ENCODE measurements around the gene ZNF845. TPM values are rescaled to one million over a fixed set of nuclear protein-coding genes. Genes with fewer than 3 reads are reported as not detected.
"Not testable (repeated sequence)": the region's sequence is repeated elsewhere in the genome, so short reads cannot be mapped to it uniquely, and the experiment has no call there.

ZNF845 gene
- polyA plus RNA-seq = 1 to 10 TPM; 1.3 TPM

DNA sequence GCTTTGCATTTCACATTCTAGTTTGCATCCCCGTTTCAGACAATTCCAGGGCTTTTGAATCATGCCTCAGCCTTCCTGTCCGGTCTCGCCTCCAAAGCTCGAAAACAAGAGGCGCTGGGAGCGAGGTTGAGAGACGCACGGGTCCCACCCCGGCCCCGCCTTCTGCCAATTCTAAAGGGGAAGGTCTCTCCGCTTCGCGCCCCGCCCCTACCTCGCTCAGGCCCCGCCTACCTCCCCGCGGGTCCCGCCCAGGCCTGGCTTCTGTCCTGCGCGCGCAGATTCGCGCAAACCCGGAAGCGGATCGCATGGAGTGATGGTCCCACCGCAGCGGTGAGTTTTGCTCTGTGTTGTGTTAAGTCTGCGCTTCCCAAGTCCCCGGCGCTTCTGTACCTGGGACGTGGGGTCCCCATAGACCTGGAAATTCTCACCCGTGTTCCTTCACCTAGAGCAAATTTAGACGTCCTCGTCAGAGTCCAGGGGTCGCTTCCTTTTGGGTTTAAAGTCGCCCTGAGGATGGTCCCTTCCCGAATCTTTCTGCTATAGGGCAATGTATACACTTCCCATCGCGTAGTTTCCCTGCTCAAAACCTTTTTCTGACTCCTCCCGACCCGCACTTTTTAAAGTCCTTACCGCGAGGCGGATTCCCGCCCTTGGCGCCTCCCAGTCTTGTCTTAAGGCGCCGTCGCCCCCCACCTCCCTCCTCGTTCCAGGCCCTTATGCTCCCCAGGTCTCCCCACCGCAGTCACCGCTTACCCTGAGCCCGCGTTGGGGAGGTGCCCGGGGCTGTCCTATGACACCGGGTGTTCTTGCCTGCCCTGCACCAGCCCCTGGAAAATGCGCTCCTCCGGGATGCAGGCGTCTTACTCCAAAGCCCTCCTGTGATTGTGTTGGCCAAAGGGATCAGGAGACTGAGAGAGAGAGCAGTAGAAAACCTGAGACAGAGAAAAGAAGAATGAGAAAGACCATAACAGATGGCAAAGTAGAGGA lies at the start of gene ZNF845:
ZNF845 (plus strand) TSS at position 287 of the 987 bp plus-strand sequence. CDS start 7,559 bp downstream, outside the sequence.
- 0 to 1% (median 0%) methylated on average over 61 of the region's 61 CpGs for WGBS, 3 donors
- H3K27ac ChIP-seq (ENCODE audit: low read depth, low read length) = no peak within 1 kb of the TSS

GRCh38 chr19:53285087-53285486 lies 48.5 kb upstream of the ZNF845 start:
- H3K27ac ChIP-seq (ENCODE audit: low read depth, low read length) = no peak overlapping the region
- whole genome bisulfite sequencing, 3 donors = 51 to 65% (median 62%) methylated on average over 4 of the region's 4 CpGs

GRCh38 chr19:53290758-53291549 lies 42.6 kb upstream of the ZNF845 start:
- no peak overlapping the region for H3K27ac ChIP-seq (ENCODE audit: low read depth, low read length)
- WGBS, 3 donors = 90 to 91% (median 91%) methylated on average over 47 of the region's 47 CpGs

DNA sequence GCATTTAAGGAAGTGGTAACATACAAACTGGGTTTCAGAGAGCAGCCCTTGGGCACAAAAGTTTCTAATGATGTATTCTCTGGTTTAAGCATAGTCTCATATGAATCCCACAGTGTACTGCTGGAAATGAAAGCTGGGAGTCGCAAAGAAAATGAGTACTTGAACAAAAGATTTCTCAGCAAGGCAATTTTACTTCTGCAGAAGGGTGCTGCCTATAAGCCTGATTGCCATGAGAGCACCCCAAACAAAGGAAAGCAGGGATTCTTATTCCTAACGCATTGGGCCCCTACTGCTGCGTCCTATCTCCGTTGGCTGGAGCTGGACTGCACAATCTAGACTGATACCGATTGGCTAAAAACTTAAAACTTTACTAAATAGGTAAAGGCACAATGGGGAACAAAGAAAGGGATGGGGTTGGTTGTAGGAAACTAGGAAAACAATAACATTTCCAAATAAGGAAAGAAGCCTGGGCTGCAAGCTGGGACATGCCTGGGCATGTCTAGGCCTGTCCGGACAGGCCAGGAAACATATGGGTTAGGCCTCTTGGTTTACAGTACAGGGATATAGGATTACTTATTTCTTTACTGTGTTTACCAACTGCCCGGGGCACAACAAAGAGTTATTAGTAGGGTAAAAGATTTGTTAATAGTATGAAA lies 38.6 kb upstream of the ZNF845 start:
- no peak overlapping the region for H3K27ac ChIP-seq (ENCODE audit: low read depth, low read length)
- 77 to 89% (median 84%) methylated on average over 7 of the region's 7 CpGs for WGBS, 3 donors

DNA sequence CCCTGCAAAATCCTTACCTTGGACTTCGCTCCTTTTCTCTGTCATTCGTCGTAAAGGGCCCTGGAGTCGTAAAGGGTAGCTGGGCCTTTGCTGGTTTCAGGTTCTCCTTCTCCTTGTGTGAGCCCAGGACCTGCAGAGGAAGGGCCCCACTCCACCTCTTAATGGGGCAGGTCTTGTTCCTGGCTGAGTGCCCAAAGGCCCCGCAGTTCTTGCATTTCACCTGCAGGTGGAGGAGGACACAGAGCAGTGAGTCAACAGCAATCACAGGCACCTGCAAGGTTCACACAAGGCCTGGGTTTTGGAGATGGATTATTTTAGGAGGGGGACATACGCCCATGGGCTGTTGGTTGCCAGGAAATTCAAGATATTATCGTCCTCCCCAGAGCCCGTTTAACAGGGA lies 32.2 kb upstream of the ZNF845 start:
- H3K27ac ChIP-seq (ENCODE audit: low read depth, low read length) = not testable (repeated sequence)
- WGBS, 3 donors = 20 to 33% methylated on average over 1 of the region's 8 CpGs; no CpG with 5 or more reads in 1 of the 3 donors

GRCh38 chr19:53308339-53308811 lies 25.2 kb upstream of the ZNF845 start:
- 2 to 5% (median 5%) methylated on average over 32 of the region's 32 CpGs for WGBS, 3 donors
- H3K27ac ChIP-seq (ENCODE audit: low read depth, low read length) = no peak overlapping the region

DNA sequence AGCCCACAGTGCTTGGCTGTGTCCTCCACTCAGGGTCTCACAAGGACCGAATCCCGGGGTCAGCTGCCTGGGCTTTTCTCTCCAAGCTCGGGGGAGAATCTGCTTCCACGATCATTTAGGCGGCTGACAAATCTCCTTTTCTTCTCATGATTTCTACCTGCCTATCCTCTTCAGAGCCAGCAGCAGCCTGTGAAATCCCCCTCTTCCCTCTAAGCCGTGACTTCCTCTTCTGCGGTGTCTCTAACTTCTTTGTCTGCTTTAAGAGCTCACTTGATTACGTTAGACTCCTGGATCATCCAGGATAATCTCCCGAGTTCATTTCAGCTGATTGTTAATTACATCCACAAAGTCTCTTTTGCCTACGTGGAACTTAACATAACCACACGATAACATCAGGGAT lies 22.5 kb upstream of the ZNF845 start:
- WGBS, 3 donors = 34 to 45% (median 37%) methylated on average over 11 of the region's 11 CpGs
- H3K27ac ChIP-seq (ENCODE audit: low read depth, low read length) = no peak overlapping the region

DNA sequence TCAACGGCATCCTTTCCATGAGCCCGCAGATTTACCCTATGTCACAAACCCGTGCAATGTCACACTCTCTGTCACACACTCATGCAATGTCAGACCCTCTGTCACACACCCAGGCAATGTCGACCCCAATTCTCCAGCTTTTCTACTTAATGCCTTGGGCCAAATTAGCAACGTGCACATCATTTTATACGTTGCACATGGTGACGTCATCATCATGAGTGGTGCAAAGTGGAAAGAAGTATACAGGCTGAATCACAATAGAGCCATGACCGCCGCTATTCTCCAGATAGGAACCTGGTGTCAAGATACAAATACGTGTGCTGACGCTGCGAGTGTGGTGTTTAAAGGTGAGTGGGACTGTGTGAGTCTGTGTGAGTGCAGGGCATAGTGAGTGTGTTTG lies 21.7 kb upstream of the ZNF845 start:
- H3K27ac ChIP-seq (ENCODE audit: low read depth, low read length) = no peak overlapping the region
- WGBS, 3 donors = 67 to 72% (median 67%) methylated on average over 12 of the region's 12 CpGs

- 20 to 28% (median 22%) methylated on average over 24 of the region's 24 CpGs for WGBS, 3 donors
- H3K27ac ChIP-seq (ENCODE audit: low read depth, low read length) = no peak overlapping the region
Observed at GRCh38 chr19:53328967-53329366, 4.6 kb upstream of the ZNF845 start.

GRCh38 chr19:53332484-53332883 lies 1.1 kb upstream of the ZNF845 start:
- no peak overlapping the region for H3K27ac ChIP-seq (ENCODE audit: low read depth, low read length)
- 59 to 82% (median 60%) methylated on average over 14 of the region's 14 CpGs for WGBS, 3 donors

DNA sequence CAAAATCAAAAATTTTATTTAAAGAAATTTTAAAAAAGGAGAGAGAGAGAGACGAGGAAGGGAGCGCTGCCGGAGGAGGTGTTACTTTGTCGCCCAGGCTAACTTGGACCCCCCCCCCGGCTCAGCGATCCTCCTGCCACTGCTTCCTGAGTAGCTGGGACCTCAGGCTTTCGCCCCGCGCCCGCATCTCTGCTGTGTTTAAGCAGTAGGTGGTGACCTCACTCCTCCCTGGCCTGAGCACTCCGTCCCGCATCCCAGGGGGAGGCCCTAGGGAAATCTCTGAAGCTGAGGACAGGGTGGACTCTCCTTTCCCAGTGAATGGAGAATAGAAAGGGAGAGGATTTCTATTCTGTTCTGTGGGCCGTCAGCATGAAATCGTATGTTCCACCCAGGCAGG lies 485 bp upstream of the ZNF845 start:
- WGBS, 3 donors = 0 to 1% (median 0%) methylated on average over 13 to 14 of the region's 14 CpGs
- no peak overlapping the region for H3K27ac ChIP-seq (ENCODE audit: low read depth, low read length)

- 96 to 100% (median 97%) methylated on average over 4 of the region's 4 CpGs for WGBS, 3 donors
- not testable (repeated sequence) for H3K27ac ChIP-seq (ENCODE audit: low read depth, low read length)
Observed at GRCh38 chr19:53344403-53344802, 10.9 kb downstream of the ZNF845 start.

DNA sequence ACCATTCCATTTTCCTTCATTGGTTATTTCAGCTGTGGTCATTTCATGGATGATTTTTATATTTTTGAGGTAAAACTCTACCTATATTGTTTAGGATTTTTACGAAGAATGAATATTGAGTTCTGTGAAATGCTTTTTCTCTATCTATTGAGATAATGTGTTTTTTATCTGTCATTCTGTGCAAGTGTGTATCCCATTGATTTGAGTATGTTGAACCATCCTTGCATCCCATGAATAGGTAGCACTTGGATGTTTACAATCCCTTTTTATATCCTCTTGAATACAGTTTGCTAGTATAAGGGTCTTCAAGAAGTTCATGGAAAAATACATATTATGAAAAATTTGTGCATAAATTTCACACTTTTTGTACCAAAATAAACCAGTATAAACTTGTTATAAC lies 22.2 kb downstream of the ZNF845 start:
- 97 to 100% (median 99%) methylated on average over 1 of the region's 1 CpG for WGBS, 3 donors
- H3K27ac ChIP-seq (ENCODE audit: low read depth, low read length) = no peak overlapping the region

GRCh38 chr19:53357821-53358581 lies 24.5 kb downstream of the ZNF845 start:
- 60 to 64% (median 62%) methylated on average over 35 of the region's 35 CpGs for WGBS, 3 donors
- H3K27ac ChIP-seq (ENCODE audit: low read depth, low read length) = no peak overlapping the region

GRCh38 chr19:53360056-53360455 lies 26.5 kb downstream of the ZNF845 start:
- H3K27ac ChIP-seq (ENCODE audit: low read depth, low read length) = not testable (repeated sequence)
- 63 to 93% (median 87%) methylated on average over 3 to 10 of the region's 10 CpGs for WGBS, 3 donors

DNA sequence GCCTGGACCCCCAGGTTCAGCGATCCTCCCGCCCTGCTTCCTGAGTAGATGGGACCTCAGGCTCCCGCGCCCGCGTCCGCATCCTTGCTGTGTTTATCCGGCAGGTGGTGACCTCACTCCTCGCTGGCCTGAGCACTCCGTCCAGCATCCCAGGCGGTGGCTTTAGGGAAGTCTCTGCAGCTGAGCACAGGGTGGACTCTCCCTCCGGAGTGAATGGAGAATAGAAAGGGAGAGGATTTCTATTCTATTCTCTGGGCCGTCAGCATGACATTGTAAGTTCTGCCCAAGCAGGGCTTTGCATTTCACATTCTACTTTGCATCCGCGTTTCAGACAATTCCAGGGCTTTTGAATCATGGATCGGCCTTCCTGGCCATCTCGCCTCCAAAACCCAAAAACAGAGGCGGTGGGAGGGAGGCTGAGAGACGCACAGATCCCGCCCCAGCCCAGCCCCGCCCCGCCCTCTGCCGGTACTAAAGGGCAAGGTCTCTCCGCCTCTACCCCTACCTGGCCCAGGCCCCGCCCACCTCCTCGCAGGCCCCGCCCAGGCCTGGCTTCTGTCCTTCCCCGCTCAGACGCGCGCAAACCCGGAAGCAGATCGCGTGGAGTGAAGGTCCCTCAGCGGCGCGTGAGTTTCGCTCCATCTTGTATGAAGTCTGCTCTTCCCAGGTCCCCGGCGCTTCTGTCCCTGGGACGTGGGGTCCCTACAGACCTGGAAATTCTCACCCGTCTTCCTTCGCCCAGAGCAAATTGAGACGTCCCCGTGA lies 31.8 kb downstream of the ZNF845 start, which contains the start of gene ZNF525:
ZNF525 (plus strand) TSS at position 572 of the 765 bp plus-strand sequence. CDS start 6,577 bp downstream, outside the sequence.
- H3K27ac ChIP-seq (ENCODE audit: low read depth, low read length) = no peak within 1 kb of the TSS
- WGBS, 3 donors = 0 to 1% (median 1%) methylated on average over 45 of the region's 45 CpGs

- 0 to 1% (median 1%) methylated on average over 20 to 32 of the region's 32 CpGs for WGBS, 3 donors
- no peak overlapping the region for H3K27ac ChIP-seq (ENCODE audit: low read depth, low read length)
Observed at GRCh38 chr19:53365899-53366493, 32.4 kb downstream of the ZNF845 start.
